Measurements from ENCODE around the gene ELP1.

The ELP1 gene

DNA sequence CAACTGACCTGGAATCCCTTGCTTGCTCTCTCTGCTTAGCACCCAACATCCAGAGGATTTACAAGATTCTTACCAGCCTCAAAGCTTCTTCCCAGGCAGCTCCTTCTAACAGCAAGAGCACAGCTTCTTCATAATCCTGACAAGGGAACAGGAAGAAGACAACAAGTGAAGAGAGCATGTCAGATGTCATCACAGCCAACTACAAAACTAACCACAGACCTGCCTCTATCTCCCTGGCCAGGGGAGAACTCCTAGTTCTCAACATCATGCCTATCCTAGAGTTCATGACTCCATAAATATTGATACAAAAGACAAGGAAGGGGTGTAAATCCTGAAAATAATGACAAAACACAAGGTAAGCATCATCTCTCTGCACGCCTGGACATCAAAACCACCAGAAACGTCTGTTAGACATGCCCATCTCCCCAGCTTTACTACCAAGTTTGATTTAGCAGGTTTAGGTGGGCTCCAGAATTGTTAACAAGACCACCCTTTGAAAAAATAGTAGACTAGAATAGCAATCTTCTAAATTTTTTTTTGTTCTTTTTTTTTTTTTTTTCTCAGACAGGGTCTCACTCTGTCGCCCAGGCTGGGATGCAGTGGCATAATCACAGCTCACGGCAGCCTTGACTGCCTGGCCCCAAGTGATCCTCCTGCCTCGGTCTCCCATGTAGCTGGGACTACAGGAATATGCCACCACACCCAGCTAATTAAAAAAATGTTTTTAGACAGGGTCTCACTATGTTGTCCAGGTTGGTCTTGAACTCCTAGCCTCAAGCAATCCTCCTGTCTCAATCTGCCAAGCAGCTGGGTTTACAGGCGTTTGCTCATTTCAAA is 51.7 kb downstream of the ELP1 start:
- DNase-seq (ENCODE audit: low spot score), result no peak

DNA sequence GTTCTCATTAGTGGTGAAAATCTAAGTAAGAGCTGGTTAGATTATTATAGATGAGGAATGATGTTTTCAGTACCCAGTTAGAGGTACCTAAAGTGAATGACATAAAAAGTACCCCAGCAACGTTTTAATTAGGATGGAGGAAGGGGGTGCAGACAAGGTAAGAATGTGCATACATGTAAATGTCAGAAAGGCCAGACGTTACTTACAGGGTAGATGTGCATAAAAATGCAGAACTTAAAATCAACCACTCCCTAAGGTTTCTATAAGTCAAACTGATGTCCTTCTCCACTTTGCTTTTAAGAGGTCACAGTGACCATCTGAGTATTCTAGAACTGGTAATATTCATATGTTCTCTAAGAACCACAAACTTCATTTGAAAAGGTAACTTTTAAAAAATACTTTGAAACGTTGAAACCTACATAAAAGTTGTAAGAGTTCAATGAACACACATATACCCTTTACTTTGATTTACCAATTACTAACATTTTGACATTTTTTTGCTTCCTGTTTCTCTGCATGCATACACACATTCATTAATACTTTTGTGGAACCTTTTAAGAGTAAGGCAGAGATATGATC is 53.1 kb downstream of the ELP1 start:
- DNase-seq (ENCODE audit: low spot score), result no peak

DNA sequence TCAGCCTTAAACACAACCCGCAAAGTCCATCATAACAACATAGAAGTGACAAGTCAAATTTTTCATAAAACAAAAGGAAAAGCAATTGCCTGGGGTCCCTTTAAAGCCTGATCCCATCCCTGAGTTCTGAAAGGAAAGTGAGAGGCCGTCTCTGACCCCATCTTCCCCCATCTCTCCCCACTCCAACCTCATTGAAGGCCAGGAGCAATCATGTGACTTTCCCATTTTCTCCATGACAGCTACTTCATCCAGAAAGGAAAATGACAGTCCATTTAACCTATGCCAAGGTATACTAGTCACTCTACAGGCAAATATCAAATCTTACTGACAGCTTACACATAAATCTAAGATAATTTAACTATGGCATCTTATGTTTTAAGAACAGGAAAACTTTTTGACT is 56.4 kb downstream of the ELP1 start:
- DNase-seq (ENCODE audit: low spot score), result no peak

DNA sequence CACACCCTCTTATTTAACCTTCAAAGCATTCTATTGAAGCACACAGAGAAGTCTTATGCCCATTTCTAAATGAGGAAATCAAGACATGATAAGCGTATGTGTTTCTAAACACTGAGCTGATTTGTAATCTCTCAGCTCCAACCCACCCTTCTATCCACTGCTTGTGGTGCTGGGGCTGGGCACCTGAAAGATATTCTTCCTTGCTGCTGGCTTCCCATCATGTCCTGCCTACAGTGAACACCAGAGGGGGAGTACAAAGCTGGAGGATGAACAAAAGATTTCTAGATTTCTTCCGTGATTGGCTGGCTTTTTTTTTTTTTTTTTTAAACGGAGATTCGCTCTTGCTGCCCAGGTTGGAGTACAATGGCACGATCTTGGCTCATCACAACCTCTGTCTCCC is 57.5 kb downstream of the ELP1 start:
- no peak for DNase-seq (ENCODE audit: low spot score)

DNA sequence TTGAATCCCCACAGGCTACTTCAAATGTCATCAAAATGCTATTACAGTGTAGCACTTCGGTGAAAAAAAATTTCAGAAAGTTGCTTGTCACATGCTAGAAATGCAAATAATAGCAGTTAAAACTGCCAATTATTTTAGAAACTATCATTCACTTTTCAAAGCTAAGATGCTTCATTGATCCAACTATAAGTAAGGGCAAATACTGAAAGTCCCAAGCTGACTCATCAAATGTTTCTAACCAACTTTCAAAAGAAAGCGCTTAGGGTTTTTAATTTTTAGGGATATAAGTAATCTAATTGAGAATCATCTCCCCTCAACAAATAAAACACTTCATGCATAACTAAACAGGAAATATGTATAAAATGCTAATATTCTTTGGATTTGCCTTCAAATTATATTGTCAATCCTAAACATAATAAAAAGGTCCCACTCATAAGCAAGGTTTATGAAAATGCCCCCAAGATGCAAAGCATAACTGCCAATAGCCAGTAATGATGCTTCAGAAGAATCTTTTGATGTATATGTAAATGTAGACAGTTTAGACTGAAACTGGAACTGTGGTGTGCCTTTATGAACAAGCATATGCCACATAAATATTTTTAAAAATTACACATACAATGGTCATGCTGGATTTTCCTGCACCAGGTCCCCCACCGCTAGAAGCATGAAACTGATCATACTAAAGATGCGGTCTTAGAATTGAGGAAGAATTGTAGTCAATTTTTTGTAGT is 59.7 kb downstream of the ELP1 start:
- no peak for DNase-seq (ENCODE audit: low spot score)

DNA sequence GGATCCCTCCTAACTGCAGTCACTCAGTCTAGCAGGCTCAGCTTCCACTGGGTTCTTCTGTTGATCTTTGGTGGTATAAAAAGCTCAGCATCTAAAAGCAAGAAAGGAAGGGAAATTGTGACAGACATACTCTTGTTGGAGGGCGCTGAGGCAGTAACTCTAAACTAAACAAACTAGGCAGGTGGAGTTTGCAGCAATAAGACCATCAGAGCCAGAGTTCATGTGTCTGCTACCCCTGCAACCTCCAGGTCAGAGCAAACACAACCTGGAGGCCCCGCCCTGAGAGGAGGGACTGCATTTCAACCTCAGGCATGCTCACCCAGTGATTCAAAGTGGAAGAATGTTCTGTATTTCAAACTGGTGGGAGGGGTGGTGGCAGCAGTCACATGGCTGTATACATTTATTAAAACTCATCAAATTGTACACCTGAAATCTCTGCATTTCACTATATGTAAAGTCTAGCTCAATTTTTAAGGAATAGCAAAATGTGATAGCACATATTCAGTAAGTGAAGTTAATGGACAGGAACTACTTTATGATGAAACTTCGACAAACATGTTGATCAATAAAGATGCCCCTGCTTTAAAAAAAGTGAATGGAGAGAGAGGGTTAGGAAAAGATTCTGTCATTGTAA is 64.7 kb downstream of the ELP1 start:
- DNase-seq (ENCODE audit: low spot score), result no peak

DNA sequence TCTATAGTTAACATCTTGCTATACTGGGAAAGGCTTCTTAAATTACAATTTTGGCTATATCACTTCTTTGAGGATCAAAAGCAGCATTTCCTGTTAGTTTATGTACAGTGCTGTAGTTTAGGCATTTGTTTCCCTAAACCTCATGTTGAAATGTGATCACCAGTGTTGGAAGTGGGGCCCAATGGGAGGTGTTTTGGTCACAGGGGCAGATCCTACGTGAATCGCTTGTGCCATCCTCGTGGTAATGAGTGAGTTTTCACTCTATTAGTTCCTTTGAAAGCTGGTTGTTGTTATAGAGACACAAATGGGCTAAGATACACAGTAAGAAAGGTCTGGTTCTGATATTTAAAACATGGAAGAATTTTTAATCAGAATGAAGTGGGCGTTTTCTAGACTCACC is 66.1 kb downstream of the ELP1 start:
- DNase-seq (ENCODE audit: low spot score), result no peak

DNA sequence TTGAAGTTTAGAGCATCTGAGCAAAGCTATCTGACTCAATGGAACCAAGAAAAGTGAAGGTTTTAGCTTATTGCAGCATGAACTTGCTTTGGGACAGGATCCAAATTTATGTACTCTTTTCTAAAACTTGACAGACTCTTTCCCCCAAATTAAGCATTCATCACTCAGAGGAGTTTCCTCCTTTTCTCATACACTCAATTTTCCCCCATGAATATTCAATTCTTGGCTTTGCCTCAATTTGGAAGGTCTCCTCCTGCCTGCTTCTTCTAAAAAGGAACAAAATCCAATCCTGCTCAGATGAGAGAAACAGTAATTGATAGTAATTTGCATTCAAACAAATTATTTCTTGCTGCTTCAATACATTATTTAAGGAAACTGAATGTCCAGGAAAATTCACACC is 66.8 kb downstream of the ELP1 start:
- no peak for DNase-seq (ENCODE audit: low spot score)

DNA sequence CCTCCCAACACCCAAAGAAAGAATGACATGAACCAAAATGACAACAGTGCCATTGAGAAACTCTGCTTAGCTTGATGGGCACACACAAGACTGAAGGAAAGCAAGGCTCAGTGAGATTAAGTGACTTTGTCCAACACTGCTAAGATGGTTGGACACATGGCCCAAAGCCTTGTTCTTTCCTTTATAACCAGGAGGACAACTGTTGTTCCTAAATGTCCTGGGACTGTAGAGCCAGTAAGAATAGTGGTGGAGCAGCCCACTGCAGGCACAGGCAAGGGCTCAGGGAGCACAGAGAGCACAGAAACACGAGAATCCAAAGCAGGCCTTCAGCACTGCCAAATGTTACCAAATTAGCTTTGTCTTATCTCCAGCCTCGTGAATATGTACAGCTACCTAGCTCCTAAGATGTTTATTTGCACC is 67.9 kb downstream of the ELP1 start:
- no peak for DNase-seq (ENCODE audit: low spot score)

DNA sequence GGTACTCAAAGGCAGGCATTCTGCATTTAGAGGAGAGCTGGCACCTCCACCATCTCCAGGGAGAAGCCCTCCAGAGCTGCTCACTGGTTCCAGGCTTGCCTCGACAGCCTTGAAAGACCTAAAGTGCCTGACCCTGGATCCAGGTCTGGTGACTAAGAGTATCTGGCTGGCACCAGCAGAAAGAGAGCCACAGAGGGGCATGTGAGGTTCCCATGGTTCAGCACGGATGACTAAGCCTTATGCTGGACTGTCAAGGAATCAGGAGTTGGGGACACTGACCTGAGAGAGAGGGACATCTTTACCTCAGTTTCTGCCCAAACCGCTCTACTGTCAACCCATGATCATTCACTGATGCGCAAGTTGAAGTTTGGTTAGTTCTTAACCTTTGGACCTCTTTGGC is 68.9 kb downstream of the ELP1 start:
- no peak for DNase-seq (ENCODE audit: low spot score)

DNA sequence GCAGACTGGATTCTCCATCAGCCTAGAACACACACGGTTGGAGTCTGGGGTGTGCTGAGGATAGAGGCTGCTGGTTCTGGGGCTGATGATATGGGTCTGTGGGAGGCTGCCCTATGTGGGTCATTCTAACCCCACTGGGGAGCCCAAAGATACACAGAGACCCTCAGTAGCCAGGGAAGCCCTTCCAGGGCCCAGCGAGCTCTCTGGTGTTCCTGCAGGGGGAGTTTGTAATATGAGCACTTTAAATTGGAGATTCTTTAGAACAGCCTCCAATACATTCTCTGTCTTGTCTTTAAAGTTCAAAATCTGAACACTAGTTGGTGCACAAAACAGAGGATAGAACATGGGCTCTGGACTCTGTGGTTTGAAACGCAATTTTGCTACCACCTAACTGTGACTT is 69.5 kb downstream of the ELP1 start:
- DNase-seq (ENCODE audit: low spot score), result no peak

DNA sequence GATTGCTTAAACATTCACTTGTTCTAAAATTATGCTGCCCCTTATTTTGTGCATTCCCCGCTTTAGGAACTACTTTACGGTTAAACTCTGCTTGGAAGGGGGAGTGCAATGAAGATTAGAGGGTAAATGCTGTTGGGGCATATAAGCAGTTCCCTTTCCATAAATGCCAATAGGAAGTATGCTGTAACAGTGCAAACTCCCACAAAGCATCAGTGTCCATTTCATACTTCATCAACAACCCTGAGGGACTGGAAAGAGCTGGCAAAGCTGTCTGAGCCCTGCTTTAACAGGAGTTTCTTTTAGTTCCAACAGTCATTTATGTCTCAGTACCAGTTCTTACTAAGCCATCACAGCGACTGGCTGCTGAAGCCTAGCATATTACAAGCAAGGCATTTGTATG is 70.0 kb downstream of the ELP1 start:
- DNase-seq (ENCODE audit: low spot score), result no peak

DNA sequence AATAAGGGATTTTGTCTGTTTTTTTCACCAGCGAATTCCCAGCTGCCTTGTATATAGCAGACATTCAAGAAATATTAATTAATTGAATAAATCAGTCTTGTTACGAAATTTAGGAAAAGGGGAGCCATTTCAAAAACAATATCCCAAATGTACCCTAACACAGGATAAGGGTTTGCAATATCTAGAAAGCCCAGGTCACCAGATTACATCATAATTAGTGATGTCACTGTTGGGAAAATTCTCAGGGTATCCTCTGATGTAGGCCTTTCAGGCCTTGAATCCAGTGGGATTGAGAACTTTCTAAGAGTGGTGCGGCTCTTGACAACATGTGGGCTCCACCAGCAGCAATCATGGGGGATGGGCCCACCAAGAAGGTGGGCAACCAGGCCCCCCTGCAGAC is 71.9 kb downstream of the ELP1 start, which contains the start of gene ACTL7A:
ACTL7A (plus strand) TSS at position 270 of the 400 bp plus-strand sequence; CDS start at position 327, 57 bp downstream.
- no peak for DNase-seq (ENCODE audit: low spot score)

DNA sequence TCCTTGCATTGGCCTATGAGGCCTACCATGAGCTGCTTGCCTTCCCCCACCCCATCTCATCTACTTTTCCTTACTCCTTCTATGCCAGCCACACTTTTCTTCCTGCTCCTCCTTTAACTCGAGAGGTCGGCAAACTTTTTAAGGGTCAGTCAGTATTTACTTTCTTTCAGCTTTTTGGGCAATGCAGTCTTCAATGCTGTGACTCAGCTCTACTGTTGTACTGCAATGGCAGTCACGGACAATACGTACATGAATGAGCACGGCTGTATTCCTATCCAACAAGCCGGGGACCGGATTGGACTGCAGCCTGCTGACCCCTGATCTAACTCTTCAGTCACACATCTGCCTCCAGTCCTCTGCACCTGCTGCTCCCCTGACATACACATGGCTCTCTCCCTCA is 72.5 kb downstream of the ELP1 start:
- DNase-seq (ENCODE audit: low spot score), result no peak

DNA sequence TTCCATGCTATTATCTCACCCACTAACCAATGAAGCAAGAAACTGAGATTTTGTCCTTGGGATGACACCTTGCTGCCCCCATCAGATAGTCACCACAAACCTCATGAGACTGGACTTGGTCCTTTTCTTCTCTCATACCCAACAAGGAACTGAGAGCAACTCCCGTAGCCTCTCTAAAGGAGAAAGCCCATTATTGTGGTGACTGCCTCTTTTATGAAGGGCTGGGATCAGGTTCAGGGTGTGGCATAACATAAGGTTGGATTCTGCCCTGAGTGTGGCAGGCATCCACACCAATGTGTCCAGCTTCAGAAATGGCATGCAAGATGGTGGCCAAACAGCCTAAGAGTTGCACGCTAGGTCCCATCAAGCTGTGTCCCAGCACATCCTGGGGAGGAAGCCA is 73.2 kb downstream of the ELP1 start:
- DNase-seq (ENCODE audit: low spot score), result no peak

DNA sequence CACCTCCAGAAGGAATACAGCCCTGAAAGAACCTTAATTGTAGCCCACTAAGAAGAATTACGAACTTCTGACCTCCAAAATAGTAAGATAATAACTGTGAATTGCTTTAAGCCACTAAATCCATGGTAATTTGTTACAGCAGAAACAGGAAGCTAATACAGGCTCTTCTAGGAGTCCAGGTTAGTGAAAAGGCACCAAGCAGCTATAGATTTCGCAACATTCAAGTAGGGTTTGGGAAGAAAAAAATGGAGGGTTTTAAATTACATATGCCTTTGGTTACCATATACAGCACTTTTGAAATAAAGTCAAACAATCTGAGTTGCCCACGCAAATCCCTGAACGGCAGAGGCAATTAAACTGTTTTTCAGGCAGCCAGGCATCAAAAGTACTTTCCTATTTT is 73.6 kb downstream of the ELP1 start:
- no peak for DNase-seq (ENCODE audit: low spot score)

DNA sequence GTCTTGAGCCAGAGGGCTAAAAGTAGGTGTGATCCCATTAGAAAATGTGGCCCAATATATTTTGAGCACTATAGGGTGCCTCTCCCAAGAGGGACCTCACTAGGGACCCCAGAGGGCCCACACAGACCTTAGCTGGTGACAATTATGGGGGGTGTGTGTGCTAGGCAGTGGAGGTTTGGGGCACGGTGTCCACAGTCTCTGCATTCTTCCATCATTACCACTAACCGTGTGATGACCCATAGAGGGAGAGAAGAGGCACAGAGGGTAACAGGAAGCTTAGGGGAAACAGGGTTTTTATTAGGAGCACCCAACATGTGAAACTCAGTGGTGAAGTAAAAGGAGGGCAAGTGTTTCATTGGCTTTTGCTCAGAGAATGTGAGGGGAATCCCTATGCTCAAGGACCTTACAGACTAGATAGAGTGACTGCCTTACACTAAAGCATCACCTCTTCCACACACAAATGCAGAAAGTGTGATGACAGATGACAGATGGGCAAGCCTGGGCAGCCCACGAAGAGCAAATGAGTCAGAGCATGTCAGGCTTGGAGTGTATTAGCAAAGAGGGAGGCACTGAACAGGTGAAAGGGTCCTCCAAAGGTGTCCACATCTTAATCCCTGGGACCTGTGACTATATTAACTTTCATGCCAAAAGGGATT is 74.3 kb downstream of the ELP1 start:
- DNase-seq (ENCODE audit: low spot score), result no peak

DNA sequence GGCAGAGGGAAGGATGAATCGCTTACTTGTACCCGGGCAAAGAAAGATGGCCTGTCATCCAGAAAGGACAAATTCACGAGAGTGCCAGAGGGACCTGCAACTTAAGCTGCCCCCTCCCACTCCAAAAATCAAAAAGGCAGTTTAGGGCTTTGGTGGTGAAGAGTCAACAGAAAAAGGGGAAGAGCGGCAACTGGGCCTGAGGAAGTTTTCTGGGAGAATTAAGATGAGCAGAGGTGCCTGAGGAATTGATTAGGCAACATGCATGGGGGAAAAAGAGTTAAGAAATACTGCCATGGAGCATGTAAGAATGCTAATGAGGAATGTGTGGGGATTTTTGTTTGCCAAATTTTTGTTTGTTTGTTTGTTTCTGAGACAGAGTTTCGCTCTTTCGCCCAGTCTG is 76.4 kb downstream of the ELP1 start:
- no peak for DNase-seq (ENCODE audit: low spot score)

DNA sequence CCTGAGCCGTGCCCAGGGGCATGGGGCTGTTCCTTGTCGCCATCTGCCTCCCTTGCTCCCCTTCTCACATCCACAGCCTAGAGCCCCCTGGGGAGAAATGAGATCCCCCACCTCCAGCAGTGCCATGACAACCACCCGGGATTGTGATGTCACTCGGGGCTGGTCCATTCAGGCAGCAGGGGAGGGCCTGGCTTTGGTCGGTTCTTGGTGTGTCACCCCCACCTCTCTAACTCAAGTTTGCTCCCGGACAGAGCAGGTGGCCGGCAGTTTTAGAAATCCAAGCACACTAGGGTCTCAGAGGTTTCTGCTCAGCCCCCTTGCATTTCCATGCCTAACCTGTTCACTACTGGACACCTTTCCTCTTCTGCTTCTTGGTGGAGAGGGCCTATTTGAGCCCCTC is 78.0 kb downstream of the ELP1 start, which contains the start of gene ACTL7B:
ACTL7B (minus strand) TSS at position 99 of the 400 bp plus-strand sequence; CDS start at position 43, 56 bp downstream.
- DNase-seq (ENCODE audit: low spot score), result no peak

DNA sequence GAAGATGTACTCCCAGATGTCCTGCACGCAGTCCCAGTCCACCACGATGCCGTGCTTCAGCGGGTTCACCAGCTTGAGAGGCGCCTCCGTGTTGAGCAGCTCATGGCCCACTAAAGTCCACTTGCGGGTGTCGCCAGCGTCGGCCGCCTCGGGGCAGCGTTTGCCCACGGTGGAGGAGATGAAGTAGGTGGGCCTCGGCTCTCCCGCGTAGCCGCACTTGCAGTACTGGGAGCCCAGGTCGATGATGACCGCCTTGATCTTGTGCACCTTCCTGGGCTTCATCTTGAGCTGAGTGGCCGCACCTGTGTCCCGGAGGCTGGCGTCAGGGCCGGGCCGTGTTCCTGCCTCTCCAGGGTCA is 78.4 kb downstream of the ELP1 start:
- no peak for DNase-seq (ENCODE audit: low spot score)

DNA sequence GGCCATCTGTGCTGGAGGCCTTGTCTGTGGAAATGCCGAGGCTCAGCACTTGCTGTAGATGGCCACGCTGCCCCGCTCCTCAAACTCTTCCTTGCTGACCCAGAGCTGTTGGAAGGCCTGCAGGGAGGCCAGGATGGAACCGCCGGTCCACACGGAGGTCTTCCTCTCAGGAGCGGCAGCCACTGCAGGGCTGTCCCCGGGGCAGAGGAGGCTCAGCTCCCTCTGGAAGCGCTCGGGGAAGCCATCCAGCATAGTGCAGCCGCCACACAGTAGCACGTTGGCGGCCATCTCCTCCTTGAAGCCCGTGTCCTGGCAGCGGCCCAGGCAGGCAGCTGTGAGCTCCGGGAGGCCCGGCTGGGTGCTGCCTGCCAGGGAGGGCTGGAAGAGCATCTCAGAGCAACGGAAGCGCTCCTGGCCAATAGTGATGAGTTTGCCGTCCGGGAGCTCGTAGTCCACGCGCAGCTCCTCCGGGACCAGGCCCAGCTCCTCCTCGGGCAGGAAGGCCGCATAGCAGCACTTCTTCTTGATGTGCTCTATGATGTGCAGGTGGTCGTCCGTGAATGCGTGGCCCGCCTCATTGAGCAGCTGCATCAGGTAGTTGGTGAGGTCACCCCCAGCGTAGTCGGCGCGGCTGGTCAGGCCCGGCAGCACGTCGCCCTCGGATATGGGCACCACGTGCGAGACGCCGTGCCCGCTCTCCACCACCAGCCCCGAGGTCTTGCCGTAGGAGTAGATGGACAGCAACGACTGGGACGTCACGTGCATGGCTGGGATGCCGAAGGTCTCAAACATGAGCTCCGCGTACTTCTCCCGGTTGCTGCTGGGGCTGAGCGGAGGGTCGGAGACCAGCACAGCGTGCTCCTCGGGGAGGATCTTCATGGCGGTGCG is 79.0 kb downstream of the ELP1 start:
- no peak for DNase-seq (ENCODE audit: low spot score)

Measured in SK-N-DZ (cell line).